ENCODE results near the gene BDH2. TPM values are rescaled to one million over a fixed set of nuclear protein-coding genes. Genes with fewer than 3 reads are reported as not detected.

BDH2 gene
- total and polyA plus RNA-seq, 2 of the 8 experiments (the other 6 are each of a cell fraction or from before 2014, with no cell fraction given), result 46.0 to 46.2 TPM

- no peak overlapping the region for H4K91ac ChIP-seq (replicated peaks; ENCODE audit: insufficient read length, low read length)
- H3K79me2 ChIP-seq (ENCODE audit: control insufficient read depth in 1 of 2, insufficient read depth in 2 of 2, low read length in 2 of 2), result no peaks in the 10 kb centered on the region
- H3K27me3 ChIP-seq (replicated peaks in 1 of 4; ENCODE audit: control insufficient read depth in 3 of 4, extremely low read depth in 1 of 4, insufficient read depth in 3 of 4, low read length in 3 of 4), result no peaks in the 10 kb centered on the region
- H4K5ac ChIP-seq (ENCODE audit: insufficient read length, low read depth, low read length), result no peak overlapping the region
- no peak overlapping the region for H2BK120ac ChIP-seq (replicated peaks; ENCODE audit: low read depth, low read length)
- no peak overlapping the region for H3K56ac ChIP-seq (replicated peaks; ENCODE audit: insufficient read length, low read depth, low read length)
- H3K14ac ChIP-seq (ENCODE audit: insufficient read length), result no peak overlapping the region
- H3K9ac ChIP-seq (replicated peaks in 1 of 4; ENCODE audit: extremely low read depth in 1 of 4, low read depth in 3 of 4, low read length in 3 of 4), result no peak overlapping the region
- no peak overlapping the region for H2AFZ ChIP-seq (ENCODE audit: low read length)
- POLR2A ChIA-PET (ENCODE audit: partially characterized antibody), result no interaction called here
- H3K36me3 ChIP-seq (ENCODE audit: control insufficient read depth in 2 of 4, insufficient read depth in 4 of 4, low read length in 3 of 4), result peaks cover 14 to 64% (median 39%) of the 10 kb centered on the region in 4 experiments
- no peaks in the 10 kb centered on the region for H3K23me2 ChIP-seq (ENCODE audit: low read depth, low read length)
- H3K23ac ChIP-seq (ENCODE audit: insufficient read length), result no peak overlapping the region
- no peak overlapping the region for H3K4me2 ChIP-seq (ENCODE audit: insufficient read depth in 1 of 2, low read depth in 2 of 2, low read length in 2 of 2)
- CTCF ChIA-PET (ENCODE audit: partially characterized antibody), result interaction anchor here (0.6 kb wide), 1 partner anchor 657 kb away, joined by 3 read pairs; no protein-coding TSS in a partner anchor
- no peaks in the 10 kb centered on the region for H3K79me1 ChIP-seq (ENCODE audit: low read depth, low read length)
- H3K9me3 ChIP-seq (ENCODE audit: insufficient read depth in 2 of 2, low read depth in 1 of 2, low read length in 1 of 2), result no peaks in the 10 kb centered on the region
- no peak overlapping the region for H2BK12ac ChIP-seq (ENCODE audit: low read depth, low read length)
- no peak overlapping the region for H2AK5ac ChIP-seq (ENCODE audit: low read depth, low read length)
- H2BK15ac ChIP-seq (ENCODE audit: low read length), result no peak overlapping the region
- H4K8ac ChIP-seq (ENCODE audit: extremely low read depth, insufficient read depth, low read length), result no peak overlapping the region
- 86% methylated on average over 4 of the region's 4 CpGs; no CpG with 5 or more reads in 1 of the 2 experiments for WGBS, 2 experiments (ENCODE audit: extremely low coverage in 1 of 2, insufficient coverage in 1 of 2, insufficient read length in 1 of 2, insufficient replicate concordance in 2 of 2, low coverage in 1 of 2, low lambda C conversion rate in 2 of 2, missing lambda C conversion rate in 1 of 2)
- FAIRE-seq (no peak), DNase-seq (ENCODE audit: low read depth in 1 of 2, low spot score in 2 of 2) (no peak)
- no peak overlapping the region for H3K4me3 ChIP-seq (ENCODE audit: extremely low read depth in 1 of 4, insufficient read depth in 2 of 4, low read depth in 3 of 4, low read length in 4 of 4)
- no peak overlapping the region for H2BK5ac ChIP-seq (ENCODE audit: low read depth, low read length)
- H3K4me1 ChIP-seq (replicated peaks in 1 of 4; ENCODE audit: control insufficient read depth in 3 of 4, insufficient read depth in 4 of 4, low read length in 3 of 4), result no peaks in the 10 kb centered on the region
- H4K20me1 ChIP-seq (replicated peaks in 1 of 2; ENCODE audit: control insufficient read depth in 1 of 2, insufficient read depth in 2 of 2, low read length in 2 of 2), result no peaks in the 10 kb centered on the region
- TF ChIP-seq POU5F1 (IDR thresholded peaks at IDR 0.05; ENCODE audit: low read depth, low read length) (no peak), FOSL1 (IDR thresholded peaks at IDR 0.05; ENCODE audit: insufficient read depth, low read depth, low read length) (no peak), SRF (IDR thresholded peaks at IDR 0.05; ENCODE audit: low read depth, low read length) (no peak), BRCA1 (IDR thresholded peaks at IDR 0.05; ENCODE audit: low read depth, low read length) (no peak), BCL11A (IDR thresholded peaks at IDR 0.05; ENCODE audit: low read depth in 2 of 2, low read length in 2 of 2) (no peak)
- TF ChIP-seq, protein P1, sequence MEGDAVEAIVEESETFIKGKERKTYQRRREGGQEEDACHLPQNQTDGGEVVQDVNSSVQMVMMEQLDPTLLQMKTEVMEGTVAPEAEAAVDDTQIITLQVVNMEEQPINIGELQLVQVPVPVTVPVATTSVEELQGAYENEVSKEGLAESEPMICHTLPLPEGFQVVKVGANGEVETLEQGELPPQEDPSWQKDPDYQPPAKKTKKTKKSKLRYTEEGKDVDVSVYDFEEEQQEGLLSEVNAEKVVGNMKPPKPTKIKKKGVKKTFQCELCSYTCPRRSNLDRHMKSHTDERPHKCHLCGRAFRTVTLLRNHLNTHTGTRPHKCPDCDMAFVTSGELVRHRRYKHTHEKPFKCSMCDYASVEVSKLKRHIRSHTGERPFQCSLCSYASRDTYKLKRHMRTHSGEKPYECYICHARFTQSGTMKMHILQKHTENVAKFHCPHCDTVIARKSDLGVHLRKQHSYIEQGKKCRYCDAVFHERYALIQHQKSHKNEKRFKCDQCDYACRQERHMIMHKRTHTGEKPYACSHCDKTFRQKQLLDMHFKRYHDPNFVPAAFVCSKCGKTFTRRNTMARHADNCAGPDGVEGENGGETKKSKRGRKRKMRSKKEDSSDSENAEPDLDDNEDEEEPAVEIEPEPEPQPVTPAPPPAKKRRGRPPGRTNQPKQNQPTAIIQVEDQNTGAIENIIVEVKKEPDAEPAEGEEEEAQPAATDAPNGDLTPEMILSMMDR (IDR thresholded peaks at IDR 0.05; ENCODE audit: control extremely low read depth in 1 of 3, insufficient read depth in 1 of 3, low read depth in 1 of 3, low read length in 3 of 3), result no peak
- H3K27ac ChIP-seq (ENCODE audit: low read depth, low read length), result no peak overlapping the region
- no peak overlapping the region for H3K4ac ChIP-seq (replicated peaks; ENCODE audit: insufficient read length, low read depth, low read length)
- no peak overlapping the region for H3K18ac ChIP-seq (ENCODE audit: extremely low read depth, low read length)
- no peak overlapping the region for H2BK20ac ChIP-seq (ENCODE audit: low read length)
Observed at GRCh38 chr4:103144926-103145325, 45.3 kb upstream of the BDH2 start.
